WI38 (cell line): ENCODE measurements around the gene PHIP.

Experiments
- H3K4me3 ChIP-seq: 2 replicates; pipeline ENCODE4 v1.5.1; 2011; ENCODE audit warnings: low read depth, mild to moderate bottlenecking, control low read depth, low read length
- CTCF ChIP-seq: IDR thresholded peaks from 2 replicates; pipeline ENCODE4 v1.5.1; 2012; ENCODE audit warnings: low read depth, mild to moderate bottlenecking, control low read depth, low read length

Gene PHIP

GRCh38 chr6:79079561-79080041, 1.5 kb upstream of the PHIP start:
- H3K4me3 ChIP-seq = peak overlapping the region; percentile 76
- no peak for TF ChIP-seq CTCF

- no peak for TF ChIP-seq CTCF
- H3K4me3 ChIP-seq = peak overlapping the region; percentile 76
These were observed 359 bp downstream of the PHIP start for GRCh38 chr6:79077715-79078074.

- no peak for TF ChIP-seq CTCF
- H3K4me3 ChIP-seq = peak overlapping the region; percentile 76
These were observed 1.0 kb downstream of the PHIP start for GRCh38 chr6:79076782-79077641.

- peak overlapping the region; percentile 52 for H3K4me3 ChIP-seq
- TF ChIP-seq CTCF = no peak
These were observed 1.9 kb downstream of the PHIP start for GRCh38 chr6:79076160-79076559.

GRCh38 chr6:79073888-79074287, 4.2 kb downstream of the PHIP start:
- H3K4me3 ChIP-seq = no peak overlapping the region
- no peak for TF ChIP-seq CTCF

- H3K4me3 ChIP-seq = no peak overlapping the region
- no peak for TF ChIP-seq CTCF
These were observed 5.3 kb downstream of the PHIP start for GRCh38 chr6:79072640-79073181.

- H3K4me3 ChIP-seq = no peak overlapping the region
- no peak for TF ChIP-seq CTCF
These were observed 6.5 kb downstream of the PHIP start for GRCh38 chr6:79071547-79071946.
